AG09319 (cell line): ENCODE results near the gene HNRNPAB.

Experiments used
- DNase-seq: peaks from one replicate; pipeline ENCODE4 v3.0.0-alpha.2; 2010; ENCODE audit warnings: low read depth; ENCODE audit errors: extremely low read depth
- TF ChIP-seq, protein P1 (sequence below): IDR thresholded peaks from 2 replicates; pipeline ENCODE4 v1.5.1; 2011; ENCODE audit warnings: low read depth, mild to moderate bottlenecking, inconsistent platforms, low read length, moderate library complexity

The HNRNPAB gene

GRCh38 chr5:178174456-178174855 is 29.9 kb upstream of the HNRNPAB start:
- TF ChIP-seq, protein P1, sequence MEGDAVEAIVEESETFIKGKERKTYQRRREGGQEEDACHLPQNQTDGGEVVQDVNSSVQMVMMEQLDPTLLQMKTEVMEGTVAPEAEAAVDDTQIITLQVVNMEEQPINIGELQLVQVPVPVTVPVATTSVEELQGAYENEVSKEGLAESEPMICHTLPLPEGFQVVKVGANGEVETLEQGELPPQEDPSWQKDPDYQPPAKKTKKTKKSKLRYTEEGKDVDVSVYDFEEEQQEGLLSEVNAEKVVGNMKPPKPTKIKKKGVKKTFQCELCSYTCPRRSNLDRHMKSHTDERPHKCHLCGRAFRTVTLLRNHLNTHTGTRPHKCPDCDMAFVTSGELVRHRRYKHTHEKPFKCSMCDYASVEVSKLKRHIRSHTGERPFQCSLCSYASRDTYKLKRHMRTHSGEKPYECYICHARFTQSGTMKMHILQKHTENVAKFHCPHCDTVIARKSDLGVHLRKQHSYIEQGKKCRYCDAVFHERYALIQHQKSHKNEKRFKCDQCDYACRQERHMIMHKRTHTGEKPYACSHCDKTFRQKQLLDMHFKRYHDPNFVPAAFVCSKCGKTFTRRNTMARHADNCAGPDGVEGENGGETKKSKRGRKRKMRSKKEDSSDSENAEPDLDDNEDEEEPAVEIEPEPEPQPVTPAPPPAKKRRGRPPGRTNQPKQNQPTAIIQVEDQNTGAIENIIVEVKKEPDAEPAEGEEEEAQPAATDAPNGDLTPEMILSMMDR: no peak
- no peak for DNase-seq

- DNase-seq: no peak
- TF ChIP-seq, protein P1: no peak
Measured at GRCh38 chr5:178176791-178177190, 27.5 kb upstream of the HNRNPAB start.

DNA sequence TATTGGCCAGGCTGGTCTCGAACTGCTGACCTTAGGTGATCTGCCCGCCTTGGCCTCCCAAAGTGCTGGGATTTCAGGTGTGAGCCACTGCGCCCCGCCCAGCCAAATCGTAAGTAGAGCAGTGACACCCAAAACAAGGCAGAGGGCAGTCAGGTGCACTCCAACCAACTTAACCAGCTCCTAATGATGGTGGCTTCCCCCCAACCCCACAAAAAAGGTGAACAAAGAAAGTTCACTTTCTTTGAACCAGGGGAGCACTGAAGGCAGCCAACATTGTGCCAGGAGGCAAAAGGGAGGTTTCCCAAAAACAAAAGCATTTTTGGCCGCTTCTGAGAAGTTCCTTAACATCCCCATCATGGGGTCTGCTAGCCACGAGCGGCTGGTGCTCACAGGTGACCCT is 26.8 kb upstream of the HNRNPAB start:
- DNase-seq: no peak
- TF ChIP-seq, protein P1: no peak

DNA sequence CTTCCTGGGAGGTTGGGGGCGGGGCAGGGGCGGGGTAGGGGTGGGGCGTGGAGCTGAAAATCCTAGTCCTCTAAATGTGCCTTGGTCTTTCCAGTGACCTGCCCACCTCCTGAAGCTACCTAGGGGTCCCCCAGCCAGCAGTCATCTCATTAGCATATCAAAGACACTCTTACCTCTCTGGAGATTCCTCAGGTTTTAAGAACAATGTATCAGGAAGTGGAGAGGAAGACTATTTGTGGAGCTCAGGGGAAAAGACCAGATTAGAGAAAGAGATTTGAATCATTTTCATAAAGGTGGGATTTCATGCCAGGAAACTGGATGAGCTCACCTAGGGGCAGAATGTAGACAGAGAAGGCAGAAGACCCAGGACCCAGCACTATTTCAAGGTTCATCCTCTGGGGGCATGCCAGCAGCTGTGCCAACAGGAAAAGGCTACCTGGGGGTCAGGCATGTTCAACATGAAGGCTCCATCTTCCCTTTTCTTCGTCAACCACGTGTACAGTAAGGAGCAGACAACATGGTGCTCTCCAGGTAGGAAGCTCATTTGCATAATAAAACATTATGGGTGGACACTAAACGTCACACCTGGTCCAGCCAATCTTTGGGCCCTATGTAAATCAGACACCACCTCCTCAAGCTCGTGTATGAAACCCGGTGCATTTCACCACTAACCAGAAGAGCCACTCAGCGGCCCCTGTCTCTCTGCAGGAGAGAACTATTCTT is 24.0 kb upstream of the HNRNPAB start:
- TF ChIP-seq, protein P1: no peak
- no peak for DNase-seq

- TF ChIP-seq, protein P1: no peak
- no peak for DNase-seq
Measured at GRCh38 chr5:178182158-178182876, 22.0 kb upstream of the HNRNPAB start.

DNA sequence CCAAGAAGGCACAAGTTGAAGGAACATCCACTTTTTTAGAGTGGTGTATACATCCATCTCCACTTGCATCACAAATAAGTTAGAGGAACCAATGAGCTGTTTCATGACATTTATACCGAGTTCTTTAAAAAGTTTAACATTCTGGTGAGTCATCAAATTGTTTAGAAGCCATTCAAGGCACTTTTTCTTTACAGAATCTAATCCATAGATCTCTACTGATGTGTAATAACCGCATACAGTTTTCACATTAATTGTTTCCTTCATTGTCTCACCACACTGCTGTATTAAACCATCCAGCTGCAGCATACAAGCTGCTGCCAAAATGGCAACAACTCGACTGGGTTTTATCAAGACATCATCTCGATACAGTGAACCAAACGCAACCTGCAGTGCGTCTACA is 17.9 kb upstream of the HNRNPAB start:
- TF ChIP-seq, protein P1: no peak
- DNase-seq: no peak

DNA sequence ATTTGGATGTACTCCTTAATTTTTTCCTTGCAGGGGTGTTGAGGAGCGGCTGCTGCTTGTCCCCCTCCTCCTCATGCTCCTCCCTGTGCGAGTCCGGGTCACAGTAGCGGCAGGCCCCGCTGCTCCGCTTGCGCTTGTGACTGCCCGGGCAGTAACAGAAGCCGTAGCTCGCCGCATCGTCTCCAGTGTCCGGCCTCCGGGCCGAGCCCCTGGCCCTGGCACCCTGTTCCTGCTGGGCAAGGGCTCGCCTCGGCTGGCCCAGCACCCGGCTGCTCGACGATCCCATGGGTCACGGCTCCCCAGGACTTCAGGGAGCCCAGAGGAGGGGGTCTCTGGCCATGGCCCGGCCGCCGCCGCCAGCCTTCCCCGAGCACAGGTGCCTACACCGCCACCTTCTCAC is 17.3 kb upstream of the HNRNPAB start, which contains the start of gene GMCL2:
Gene GMCL2, minus strand, starts transcription at position 358 of the 400 bp plus-strand sequence. Its CDS starts 72 bp downstream, at position 286.
- TF ChIP-seq, protein P1: no peak
- no peak for DNase-seq
